Chondrocyte (in vitro differentiated cells): ENCODE results near the gene PCCA. TPM values are rescaled to one million over a fixed set of nuclear protein-coding genes. Genes with fewer than 3 reads are reported as not detected.

Source experiments
- DNase-seq: peaks from one replicate; pipeline ENCODE4 v3.0.0; 2021; ENCODE audit warnings: mixed read lengths, low spot score
- H3K27ac Mint-ChIP-seq: one replicate; pipeline ENCODE4 v1.8.0; 2021; ENCODE audit warnings: mild to moderate bottlenecking, moderate library complexity, mixed read lengths; ENCODE audit not compliant: unreplicated experiment
- H3K27me3 Mint-ChIP-seq: 2 replicates; pipeline ENCODE4 v1.8.0; 2021; ENCODE audit warnings: low read depth, mixed read lengths
- H3K36me3 Mint-ChIP-seq: 2 replicates; pipeline ENCODE4 v1.8.0; 2021; ENCODE audit warnings: low read depth, mixed read lengths
- H3K4me1 Mint-ChIP-seq: 2 replicates; pipeline ENCODE4 v1.8.0; 2021; ENCODE audit warnings: low read depth, mild to moderate bottlenecking, mixed read lengths
- H3K4me3 Mint-ChIP-seq: one replicate; pipeline ENCODE4 v1.8.0; 2021; ENCODE audit warnings: mild to moderate bottlenecking, moderate library complexity, mixed read lengths; ENCODE audit not compliant: unreplicated experiment
- H3K9me3 Mint-ChIP-seq: 2 replicates; pipeline ENCODE4 v1.8.0; 2021; ENCODE audit warnings: low read depth, mixed read lengths
- total RNA-seq: library from RNA; stranded (reverse); gene quantifications from 3 replicates; pipeline ENCODE4 v1.2.1, GENCODE V29; 2021
- TF ChIP-seq, protein P1 (sequence below): fragments of 200-600 bp; sonication (generic); IDR thresholded peaks from 2 replicates; pipeline ENCODE4 v1.5.0; 2021; ENCODE audit warnings: antibody characterized with exemption, mild to moderate bottlenecking, moderate library complexity

The PCCA gene
- total RNA-seq, 1 donor from 2014 or later: 15.1 TPM

DNA sequence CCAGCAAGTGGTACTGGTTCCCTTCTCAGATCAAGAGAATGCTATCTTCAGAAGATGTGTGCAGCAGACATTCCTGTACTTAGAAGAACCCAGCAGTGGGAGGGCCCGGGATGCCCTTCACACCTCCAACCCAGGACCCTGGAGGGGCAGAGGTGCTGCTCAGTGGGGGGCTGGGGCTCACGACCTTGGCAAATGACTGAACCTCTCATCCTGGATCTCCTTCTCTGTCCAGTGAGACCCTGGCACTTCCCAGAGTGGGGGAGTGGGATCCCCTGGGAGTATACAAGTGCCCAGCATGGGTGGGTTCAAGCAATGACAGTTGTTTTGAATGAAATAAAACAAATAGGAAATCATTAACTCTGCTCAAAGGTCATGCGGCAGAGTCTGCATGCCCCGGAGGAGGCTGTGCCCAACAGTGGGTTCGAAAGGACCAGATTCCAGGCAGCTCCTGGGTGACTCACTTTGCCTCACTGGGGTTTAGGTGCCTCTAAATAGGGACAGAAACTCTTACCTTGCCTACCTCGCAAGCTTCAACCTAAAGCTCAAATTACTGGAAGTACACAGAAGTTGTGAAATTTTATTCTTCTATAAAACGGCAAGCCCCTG lies 472.8 kb downstream of the PCCA start:
- Mint-ChIP-seq H3K4me3 (no peak overlapping the region), H3K36me3 (peaks cover 8% of the 10 kb centered on the region), H3K9me3 (peaks cover 8% of the 10 kb centered on the region), H3K27me3 (no peaks in the 10 kb centered on the region), H3K4me1 (peaks cover 13% of the 10 kb centered on the region), H3K27ac (no peak overlapping the region)
- TF ChIP-seq, protein P1, sequence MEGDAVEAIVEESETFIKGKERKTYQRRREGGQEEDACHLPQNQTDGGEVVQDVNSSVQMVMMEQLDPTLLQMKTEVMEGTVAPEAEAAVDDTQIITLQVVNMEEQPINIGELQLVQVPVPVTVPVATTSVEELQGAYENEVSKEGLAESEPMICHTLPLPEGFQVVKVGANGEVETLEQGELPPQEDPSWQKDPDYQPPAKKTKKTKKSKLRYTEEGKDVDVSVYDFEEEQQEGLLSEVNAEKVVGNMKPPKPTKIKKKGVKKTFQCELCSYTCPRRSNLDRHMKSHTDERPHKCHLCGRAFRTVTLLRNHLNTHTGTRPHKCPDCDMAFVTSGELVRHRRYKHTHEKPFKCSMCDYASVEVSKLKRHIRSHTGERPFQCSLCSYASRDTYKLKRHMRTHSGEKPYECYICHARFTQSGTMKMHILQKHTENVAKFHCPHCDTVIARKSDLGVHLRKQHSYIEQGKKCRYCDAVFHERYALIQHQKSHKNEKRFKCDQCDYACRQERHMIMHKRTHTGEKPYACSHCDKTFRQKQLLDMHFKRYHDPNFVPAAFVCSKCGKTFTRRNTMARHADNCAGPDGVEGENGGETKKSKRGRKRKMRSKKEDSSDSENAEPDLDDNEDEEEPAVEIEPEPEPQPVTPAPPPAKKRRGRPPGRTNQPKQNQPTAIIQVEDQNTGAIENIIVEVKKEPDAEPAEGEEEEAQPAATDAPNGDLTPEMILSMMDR: no peak
- no peak for DNase-seq

DNA sequence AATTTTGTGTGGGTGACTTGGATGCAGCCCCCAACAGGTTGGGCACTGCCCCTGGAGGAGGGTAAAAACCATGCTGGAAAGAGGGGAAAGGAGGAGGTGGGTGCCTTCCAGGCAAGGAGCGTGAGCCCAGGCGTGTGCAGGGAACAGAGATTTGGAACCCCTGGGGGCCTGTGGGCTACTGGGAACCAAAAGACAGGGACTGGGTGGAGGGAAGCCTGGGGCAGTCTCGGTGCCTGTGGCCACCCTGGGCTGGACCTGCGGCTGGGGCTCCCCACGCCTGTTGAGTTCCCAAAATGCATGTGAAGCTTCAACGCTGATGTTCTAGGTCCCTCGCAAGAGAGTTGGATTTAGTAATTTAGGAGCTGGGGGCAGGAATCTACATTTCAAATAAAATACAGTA lies 474.9 kb downstream of the PCCA start:
- no peak for DNase-seq
- no peak overlapping the region for H3K27ac Mint-ChIP-seq
- H3K4me3 Mint-ChIP-seq: no peak overlapping the region
- H3K4me1 Mint-ChIP-seq: peaks cover 13% of the 10 kb centered on the region
- peaks cover 8% of the 10 kb centered on the region for H3K9me3 Mint-ChIP-seq
- no peaks in the 10 kb centered on the region for H3K27me3 Mint-ChIP-seq
- TF ChIP-seq, protein P1: no peak
- H3K36me3 Mint-ChIP-seq: peaks cover 11% of the 10 kb centered on the region

GRCh38 chr13:100564444-100565223 lies 475.7 kb downstream of the PCCA start:
- Mint-ChIP-seq H3K27me3 (no peaks in the 10 kb centered on the region), H3K27ac (no peak overlapping the region), H3K36me3 (peaks cover 11% of the 10 kb centered on the region), H3K4me1 (peaks cover 13% of the 10 kb centered on the region), H3K9me3 (peaks cover 8% of the 10 kb centered on the region), H3K4me3 (no peak overlapping the region)
- no peak for DNase-seq
- TF ChIP-seq, protein P1: peak; percentile 31

GRCh38 chr13:100565286-100565685 lies 476.4 kb downstream of the PCCA start:
- H3K36me3 Mint-ChIP-seq: peaks cover 11% of the 10 kb centered on the region
- no peak for DNase-seq
- no peaks in the 10 kb centered on the region for H3K27me3 Mint-ChIP-seq
- H3K4me1 Mint-ChIP-seq: peaks cover 11% of the 10 kb centered on the region
- H3K4me3 Mint-ChIP-seq: no peak overlapping the region
- TF ChIP-seq, protein P1: no peak
- no peak overlapping the region for H3K27ac Mint-ChIP-seq
- peaks cover 8% of the 10 kb centered on the region for H3K9me3 Mint-ChIP-seq

DNA sequence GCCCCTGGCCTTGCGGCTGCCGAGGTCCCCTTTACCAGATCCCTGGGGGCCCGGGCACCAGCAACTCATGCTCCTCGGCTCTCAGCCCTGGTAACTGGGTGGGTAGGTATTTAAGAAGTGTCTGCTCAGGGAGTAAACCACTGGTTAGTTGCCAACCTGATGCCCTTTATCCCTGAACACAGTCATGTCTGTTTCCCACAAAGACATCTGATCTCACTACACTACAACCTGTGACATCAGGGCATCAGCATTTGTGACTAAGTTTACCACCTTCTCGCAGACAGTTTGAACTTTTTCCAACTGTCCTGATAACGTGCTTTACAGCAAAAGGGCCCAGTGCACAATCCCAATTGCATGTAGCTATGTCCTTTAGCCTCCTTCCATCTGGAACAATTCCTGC lies 477.6 kb downstream of the PCCA start:
- Mint-ChIP-seq H3K4me1 (peaks cover 3% of the 10 kb centered on the region), H3K27ac (no peak overlapping the region), H3K4me3 (no peak overlapping the region), H3K36me3 (peaks cover 11% of the 10 kb centered on the region), H3K9me3 (peaks cover 8% of the 10 kb centered on the region), H3K27me3 (no peaks in the 10 kb centered on the region)
- TF ChIP-seq, protein P1: no peak
- DNase-seq: no peak
